T-helper 22 cell (primary cell): Measurements from ENCODE around the gene TAB2.

ENCODE experiments used
- DNase-seq: peaks from one replicate; pipeline ENCODE4 v3.0.0-alpha.2; 2020; ENCODE audit warnings: low read depth

The TAB2 gene

DNA sequence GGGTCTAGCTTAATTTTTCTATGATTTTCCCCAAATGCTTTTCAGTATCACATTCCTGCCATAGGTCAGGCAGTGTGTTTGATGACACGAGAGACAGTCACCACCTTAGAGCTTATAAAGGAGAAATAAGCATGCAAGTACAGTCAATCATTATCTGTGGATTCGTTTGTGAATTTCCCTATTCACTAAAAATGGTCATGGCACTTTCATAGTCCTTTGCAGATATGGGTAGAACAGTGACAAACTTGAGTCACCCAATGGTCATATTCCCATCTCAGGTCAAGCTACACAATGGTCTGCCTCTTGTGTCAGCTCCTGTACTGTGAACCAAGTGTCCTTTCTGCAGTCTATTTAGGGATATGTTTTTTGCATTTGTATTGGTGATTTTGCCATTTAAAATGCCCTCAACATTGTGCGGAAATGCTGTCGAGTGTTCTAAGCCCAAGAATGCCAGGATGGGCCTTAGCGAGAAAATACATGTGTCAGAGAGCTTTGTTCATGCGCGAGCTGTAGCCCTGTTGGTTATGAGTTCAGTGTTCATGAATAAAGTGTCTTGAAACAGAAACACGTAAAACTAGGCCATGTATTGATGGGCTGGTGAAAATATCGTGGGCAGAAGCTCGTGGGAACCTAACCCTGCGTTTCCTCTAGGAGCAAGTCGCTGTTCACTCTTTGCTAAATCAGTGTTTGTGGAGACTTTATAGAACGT lies 102.3 kb downstream of the TAB2 start:
- no peak for DNase-seq

DNA sequence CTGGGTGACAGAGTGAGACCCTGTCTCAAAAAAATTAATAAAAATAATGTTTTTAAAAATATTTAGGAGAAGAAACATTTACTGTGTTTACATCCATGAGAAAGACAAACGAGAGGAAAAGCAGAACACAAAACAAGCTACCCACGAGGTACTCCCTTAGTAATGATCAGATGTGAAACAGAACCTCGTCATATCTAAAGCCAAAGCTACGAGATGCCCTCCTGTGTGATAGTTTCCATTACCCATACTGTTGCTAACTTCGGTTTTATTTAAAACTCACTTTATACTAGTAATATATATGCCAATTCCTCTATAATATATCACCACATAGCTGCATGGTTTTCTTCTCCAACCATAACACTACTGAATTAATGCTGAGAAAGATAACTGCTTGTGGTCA lies 103.6 kb downstream of the TAB2 start:
- no peak for DNase-seq

DNA sequence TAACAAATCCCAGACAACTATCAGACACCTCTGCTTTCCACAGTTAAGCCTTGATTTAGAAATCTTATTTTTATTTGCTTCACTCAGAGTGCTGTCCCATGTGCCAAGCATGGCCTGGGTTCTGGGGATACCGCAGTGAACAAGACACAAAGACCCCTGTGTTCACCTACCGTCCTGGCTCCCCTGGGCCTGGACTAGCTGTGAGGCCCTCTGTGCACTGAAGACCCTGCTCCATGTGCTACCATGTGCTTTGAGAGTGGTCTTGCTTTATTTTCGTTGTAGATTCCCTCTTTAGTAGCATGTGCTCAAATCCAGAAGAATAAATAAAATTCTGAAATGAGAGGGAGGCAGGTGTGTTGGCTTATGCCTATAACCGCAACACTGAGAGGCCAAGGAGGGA lies 105.1 kb downstream of the TAB2 start:
- DNase-seq, result no peak

DNA sequence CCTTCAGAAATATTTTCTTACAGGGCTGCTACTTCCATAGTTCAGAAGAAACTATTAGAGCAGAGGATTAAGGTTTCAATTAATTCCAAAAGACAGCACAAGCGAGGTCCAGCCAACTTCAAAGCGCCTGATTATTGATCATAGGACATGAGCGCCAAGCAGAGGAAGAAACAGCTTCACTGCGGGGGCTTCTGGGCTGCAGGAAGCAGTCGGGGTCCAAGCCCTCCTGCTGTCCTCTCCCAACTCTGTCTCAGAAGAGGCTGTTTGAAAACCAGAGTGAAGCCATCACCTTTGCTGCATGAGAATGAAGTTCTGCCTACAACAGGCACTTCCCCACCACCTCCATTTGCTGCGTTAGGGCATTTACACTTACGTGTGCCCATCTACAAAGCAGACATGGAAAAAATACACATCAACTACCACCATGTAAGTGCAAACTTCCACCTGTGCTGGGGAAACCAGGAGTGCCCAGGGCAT lies 106.5 kb downstream of the TAB2 start:
- DNase-seq, result no peak

DNA sequence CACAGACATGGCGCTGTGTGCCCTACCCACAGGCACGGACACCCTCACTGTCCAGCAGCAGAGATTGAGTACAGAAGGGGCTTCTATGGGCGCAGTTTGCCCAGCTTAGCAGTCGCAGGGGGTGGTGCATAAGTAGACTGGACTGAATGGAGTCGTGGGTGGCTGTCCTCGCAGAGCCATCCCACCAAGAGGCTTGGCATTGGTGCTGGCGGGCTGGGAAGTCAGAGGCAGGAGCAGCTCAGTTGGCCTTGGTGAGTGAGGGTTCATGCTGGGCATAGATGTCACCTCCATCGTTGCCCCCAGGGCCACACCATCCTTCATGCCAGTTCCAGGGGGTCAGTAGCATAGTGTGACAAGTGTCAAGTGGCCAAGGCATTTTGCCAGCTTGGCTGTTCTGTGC lies 107.7 kb downstream of the TAB2 start:
- DNase-seq, result no peak

DNA sequence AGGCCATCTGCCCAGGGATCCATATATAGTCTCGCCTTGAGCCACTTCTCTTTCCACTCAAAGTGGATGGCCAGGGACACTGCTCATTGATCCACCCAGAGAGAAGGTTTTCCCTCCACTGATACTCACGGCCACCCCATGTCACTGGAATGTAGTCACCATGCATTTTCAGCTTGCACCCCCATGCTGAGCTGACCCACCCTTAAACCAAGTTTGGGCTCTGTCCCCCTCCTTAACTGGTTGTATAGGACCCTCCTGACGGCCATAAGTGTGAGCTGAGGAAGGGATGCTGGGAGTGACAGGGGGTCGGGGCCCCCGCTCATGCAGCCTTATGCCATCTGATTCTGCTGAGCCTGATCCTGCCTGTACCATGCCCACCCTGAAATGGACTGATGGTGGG lies 108.2 kb downstream of the TAB2 start:
- DNase-seq, result no peak

DNA sequence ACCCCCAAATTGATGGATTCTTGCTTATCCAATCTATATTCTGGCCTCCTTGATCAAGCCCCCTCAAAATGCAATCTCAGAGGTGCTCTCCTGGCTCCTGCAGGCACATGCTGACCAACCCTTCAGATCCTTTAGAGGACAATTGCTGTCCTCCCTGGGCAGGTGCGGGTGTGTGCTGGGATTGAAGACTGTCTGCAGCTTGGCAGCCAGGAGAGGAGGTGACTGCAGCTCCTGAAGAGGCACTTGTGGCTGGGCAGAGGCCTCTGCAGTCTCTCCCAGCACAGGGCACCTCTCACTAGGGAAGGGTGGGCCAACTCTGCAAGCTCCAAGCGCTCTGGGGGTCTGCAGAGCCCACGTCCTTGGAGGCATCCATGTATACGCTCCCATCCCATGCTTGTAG lies 111.1 kb downstream of the TAB2 start:
- no peak for DNase-seq

DNA sequence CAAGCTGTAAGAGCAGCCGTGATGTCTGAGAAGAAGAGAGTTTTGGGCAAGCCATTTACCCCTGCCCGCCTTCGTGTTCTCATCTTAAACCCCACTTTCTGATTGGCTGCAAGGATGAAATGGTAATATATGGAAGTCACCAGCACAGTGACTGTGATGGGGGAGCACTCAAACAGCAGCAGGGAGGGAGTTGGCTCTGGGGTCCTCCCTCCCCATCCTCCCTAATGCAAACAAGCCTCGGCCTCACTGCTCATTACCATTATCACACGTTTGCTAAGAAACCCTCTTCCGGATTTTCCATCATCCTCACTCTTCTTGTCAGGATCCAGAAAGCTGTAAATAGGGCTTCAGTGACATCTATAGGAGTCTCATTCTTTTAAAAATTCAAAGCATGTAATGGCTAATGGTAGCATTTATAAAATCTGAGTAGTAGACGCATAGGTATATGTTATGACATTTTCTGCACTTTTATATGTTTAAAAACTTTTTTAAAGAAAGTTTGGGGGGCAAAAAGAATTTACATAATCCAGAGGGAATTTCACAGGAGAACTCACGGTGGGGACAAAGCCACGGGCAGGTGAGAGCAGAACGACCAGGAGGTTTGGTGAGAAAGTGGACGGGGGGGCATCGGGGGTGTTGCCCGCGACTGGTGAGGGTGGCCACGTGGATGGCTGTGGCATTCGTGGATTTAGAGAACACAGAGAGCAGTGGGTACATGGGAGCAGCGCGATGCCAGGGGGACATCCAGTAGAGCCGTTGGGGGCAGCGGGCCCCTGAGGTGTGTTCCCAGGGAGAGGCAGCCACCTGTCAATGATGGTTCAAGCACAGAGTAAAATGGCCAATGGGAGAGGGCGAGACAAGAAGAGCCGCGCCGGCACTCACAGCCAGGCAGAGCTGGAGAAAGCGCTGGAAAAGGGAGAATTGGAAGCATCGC lies 112.2 kb downstream of the TAB2 start:
- no peak for DNase-seq

DNA sequence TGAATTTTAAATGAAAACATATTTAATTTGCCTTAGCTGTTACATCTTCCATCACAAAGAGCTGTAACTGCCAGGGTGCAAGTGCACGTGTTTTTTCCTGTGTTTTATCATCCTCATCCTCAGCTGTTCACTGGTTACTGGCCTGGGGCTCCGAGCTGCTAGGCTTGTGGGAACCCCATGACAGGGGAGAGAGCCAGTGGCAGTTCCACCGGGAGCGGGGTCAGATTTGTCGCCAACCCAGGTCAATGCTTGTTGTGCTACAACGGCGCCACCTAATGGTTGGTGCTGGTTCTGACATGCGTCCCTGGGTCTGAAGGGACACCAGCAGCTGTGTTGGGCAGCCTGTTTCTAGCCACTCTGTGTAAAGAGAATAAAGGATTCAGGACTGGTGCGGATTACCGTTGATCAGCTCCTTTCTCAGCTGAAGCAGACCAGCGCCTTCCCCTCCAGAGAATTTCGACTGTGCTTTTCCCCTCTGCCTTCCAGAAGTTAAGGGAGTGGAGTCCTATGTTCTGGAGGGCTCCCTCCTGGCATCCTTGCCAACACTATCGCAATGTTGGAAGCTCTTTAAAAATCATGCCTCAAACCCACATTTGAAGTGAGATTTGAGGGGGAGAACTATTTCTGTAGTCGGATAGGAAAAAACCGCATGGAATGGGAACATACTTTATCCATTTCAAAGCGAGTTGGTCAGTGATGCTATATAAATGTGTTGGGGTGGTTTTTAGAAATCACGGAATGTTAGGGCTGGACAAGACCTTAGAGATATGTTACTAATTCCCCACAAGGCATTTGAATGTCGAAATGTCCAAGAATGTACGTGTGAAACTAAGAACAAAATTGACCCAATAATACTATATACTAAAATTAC lies 114.6 kb downstream of the TAB2 start:
- DNase-seq, result peak; percentile 61

DNA sequence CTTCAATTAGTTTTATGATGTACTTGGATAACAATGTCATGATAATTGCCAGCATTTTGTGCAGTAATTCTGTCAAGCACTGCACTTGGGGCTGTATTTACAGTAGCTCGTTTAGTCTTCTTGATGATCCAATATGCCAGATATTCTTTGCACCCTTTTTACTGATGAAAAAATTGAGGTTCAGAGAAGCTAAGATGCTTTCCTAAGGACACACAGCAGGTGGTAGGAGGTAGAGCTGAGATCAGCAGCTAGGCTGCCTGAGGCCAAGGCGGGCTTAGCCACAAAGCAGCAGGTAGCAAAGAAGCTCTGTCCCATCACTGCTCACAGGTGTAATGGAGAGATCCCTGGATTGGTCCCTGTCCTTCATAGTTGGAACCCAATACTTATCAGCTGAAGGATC lies 115.9 kb downstream of the TAB2 start:
- no peak for DNase-seq

DNA sequence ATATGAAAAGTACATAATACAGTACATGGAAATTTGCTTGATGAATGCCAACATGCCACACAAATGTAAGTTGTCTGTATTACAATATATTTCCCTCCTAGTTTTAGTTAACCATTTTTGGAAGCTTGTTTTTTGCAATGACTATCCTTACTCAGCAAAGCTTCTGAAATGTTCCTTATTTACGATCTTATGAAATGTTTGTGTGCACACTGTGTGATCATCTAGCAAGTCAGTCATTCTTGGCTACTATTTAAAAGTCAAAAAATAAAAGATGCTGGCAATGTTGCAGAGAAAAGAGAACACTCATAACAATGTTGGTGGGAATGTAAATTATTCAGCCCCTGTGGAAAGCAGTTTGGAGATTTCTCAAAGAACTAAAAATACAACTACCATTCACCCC lies 116.4 kb downstream of the TAB2 start:
- no peak for DNase-seq

DNA sequence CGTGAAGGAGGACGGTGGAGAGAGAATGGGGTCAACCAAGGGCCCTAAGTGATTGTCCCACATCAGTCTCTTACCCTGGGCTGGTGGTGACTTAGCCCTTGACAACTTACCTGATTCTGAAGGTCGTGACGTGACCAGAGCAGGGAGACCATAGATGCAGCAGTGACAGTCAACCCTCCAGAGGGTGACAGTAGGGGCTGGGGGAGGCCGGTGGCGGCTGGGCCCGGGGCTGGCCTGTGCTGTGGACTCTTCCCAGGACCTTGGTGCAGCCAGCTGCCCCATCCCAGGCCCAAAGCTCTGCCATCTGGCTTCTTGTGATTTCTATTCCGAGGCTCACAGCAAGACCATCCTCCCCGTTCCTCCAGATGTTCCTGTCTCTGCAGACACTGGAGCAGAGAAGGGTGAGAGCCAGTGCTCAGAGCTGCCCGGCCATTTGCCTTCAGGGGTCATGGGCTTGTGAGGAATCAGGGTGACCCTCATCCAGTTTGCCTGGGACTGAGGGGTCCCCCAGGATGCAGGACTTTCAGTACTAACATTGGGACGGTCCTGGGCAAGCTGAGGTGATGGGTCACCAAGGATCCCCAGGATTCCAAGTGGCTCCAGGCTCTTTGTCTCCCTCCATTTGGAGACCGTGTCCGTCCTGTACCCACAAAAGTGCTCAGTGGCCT lies 118.5 kb downstream of the TAB2 start:
- DNase-seq, result no peak

DNA sequence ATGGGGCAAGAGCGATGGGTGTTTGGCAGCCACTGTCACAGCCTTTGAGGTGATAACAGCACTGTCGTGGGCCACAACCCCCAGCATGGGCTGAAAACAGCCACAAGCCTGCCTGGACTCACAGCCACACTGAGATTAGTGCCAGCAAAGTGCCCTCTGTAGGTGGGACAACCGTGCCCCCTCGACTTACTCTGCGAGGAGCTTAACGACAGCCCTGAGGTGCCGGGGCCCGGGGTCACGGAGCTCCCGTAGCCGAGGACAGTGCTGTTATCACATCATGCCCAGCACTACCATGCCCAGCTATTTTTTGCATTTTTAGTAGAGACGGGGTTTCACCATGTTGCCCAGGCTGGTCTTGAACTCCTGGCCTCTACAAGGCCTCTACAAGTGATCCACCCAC lies 119.1 kb downstream of the TAB2 start:
- no peak for DNase-seq

DNA sequence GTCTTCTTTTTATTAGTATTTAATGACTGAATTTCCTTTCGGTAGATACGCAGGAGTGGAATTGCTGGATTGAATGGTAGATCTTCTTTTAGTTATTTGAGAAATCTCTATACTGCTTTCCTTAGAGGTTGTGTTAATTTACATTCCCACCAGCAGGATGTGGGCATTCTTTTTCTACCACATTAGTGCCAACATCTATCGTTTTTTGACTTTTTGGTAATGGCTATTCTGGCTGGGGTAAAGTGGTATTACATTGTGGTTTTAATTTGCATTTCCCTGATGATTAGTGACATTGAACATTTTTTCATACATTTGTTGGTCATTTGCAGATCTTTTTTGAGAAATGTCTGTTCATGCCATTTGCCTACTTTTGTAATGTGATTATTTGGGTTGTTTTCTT lies 119.7 kb downstream of the TAB2 start:
- no peak for DNase-seq

DNA sequence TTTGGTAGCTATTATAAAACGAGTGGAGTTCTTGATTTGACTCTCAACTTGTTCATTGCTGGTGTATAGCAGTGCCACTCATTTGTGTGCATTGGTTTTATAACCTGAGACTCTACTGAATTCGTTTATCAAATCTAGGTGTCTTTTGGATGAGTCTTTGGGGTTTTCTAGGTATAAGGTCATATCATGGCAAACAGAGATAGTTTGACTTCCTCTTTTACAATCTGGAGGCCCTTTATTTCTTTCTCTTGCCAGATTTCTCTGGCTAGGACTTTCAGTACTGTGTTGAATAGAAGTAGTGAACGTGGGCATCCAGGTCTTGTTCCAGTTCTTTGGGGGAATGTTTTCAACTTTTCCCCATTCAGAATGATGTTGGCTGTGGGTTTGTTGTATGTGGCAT lies 121.3 kb downstream of the TAB2 start:
- no peak for DNase-seq

DNA sequence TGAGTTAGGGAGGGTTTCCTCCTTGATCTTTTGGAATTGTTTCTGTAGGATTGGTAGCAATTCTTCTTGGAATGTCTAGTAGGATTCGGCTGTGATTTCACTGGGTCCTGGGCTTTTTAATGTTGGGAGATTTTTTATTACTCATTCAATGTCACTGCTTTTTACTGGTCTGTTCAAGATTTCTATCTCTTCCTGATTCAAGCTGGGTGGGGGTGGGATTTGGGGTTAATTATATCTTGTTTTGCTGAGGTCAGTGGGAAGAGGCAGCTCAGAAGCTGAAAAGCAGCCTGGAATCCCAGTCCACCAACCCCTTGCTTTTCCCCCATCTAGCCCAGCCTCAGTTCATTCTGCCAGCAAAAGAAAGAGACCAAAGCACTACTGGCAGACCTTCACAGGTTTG lies 122.1 kb downstream of the TAB2 start:
- DNase-seq, result no peak

DNA sequence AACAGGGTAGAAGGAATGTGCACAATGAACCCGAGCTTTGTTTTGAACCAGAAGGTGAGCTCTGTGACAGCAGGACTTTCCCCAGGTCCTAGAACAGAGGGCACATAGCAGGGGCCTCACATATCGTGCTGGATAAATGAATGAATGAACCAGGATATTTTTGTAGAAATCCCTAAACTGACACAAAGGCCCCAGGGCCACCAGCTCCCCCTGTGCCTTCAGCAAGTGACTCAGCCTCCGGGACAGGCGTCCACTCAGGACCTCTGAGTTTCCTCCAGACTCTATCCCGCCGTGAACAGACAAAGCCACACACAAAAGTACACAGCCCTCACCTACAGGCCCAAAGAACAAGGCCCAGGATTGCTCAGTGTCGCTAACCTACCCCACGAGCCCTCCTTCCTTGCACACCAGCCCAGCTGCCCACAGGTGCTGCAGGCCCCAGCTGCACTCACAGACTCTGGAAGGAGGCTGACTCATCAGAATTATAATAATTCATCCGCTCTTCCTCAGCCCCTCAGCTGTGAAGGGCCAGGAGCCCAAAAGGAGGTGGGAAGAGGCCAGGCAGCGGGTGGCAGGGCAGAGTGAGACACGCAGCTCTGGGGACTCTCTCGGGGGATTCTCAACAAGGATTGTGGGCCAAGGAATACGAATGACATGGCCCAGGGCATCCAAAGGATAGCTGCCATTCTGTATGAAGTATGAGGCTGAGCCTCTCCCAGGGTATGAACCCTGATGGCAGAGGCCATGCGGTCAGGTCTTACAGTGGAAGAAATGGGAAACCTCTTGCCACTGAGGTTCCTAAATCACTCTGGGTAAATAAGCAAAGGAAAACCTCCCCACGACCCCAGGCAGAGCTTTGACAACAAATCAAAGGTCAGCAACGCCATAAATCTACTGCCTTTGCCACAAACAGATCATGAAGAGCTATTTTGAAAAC lies 123.5 kb downstream of the TAB2 start:
- DNase-seq, result no peak

DNA sequence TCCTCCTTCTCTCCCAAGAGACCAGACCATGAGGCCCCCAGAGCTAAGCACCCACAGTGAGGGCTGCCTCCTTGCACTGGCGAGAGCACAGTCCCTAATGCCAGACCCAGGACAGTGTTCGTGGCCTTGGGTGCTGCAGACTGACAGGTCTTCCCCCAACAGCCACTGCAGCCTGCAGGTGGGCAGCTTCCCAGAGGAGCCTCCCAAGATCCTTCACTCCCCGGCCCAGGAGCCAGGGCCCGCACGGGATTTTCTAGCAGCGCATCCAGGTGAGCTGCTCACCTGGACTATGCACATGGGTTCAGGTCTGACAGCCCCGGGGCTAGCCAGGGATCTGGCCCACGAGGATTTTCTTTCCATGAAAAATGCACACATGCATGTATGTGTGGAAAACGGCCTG lies 124.2 kb downstream of the TAB2 start:
- DNase-seq, result no peak

DNA sequence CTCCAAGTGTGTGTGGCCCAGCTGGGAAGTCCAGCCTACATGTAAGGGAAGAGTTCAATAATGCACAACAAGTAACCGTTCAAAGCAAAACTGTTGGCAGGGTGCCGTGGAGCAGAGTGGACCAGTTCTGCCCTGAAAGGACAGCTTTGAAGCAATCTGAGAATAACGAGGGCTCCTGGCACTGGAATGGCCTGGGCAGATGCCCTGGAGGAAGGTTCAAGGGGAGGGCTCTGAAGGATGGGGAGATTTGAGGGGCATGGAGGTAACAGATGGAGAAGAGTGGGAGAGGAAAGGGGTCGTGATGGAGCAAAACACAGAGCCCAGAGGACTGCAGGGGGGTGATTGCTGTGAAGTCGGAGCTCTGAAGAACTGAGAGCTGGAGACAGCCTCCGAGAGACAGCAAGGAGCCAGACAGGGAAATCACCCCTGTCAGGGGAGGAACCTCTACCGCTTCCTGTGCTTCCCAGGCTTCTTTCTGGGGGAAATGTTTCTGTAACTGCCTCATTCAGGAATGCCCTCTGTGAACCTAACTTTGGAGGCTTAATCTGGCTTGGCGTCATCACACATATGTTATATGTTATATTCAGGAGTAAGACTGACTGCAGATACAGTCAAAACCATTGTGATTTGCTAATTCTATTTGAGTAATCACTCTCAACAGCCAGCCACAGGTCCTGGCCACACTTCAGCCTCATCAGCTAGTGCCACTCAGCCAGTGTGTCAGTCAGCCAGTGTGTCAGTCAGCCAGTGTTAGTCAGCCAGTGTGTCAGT lies 126.1 kb downstream of the TAB2 start:
- no peak for DNase-seq
